Natural killer cell (primary cell): ENCODE results near the gene ATP1B4. TPM values are rescaled to one million over a fixed set of nuclear protein-coding genes. Genes with fewer than 3 reads are reported as not detected.

Experiments used
- ATAC-seq, 3 donors: fragments of 150-1000 bp in 2 of 3; fragments of 200-7000 bp in 1 of 3; cut with Tn5 transposase; 1 replicate in 1 of 3; 2 replicates in 2 of 3; pipeline ENCODE4 v1.10.0; 2021; ENCODE audit warnings: mild to moderate bottlenecking in 2 of 3, moderate library complexity in 2 of 3
- DNase-seq, 2 donors: peaks; one replicate each; pipeline versions ENCODE4 v3.0.0 to v3.0.0-alpha.2; 2013 to 2021; ENCODE audit warnings: mixed read lengths in 1 of 2
- H3K27ac ChIP-seq: one replicate; pipeline ENCODE4 v1.5.1; 2013; ENCODE audit warnings: mild to moderate bottlenecking, low read length
- H3K27me3 ChIP-seq: one replicate; pipeline ENCODE4 v1.6.1; 2013; ENCODE audit warnings: low read length; ENCODE audit not compliant: control insufficient read depth, insufficient read depth
- H3K36me3 ChIP-seq: one replicate; pipeline ENCODE4 v1.6.1; 2013; ENCODE audit warnings: low read length; ENCODE audit not compliant: control insufficient read depth, insufficient read depth
- H3K4me1 ChIP-seq: one replicate; pipeline ENCODE4 v1.6.1; 2013; ENCODE audit warnings: low read length; ENCODE audit not compliant: control insufficient read depth, insufficient read depth
- H3K4me3 ChIP-seq: one replicate; pipeline ENCODE4 v1.5.1; 2013; ENCODE audit warnings: low read length
- H3K9me3 ChIP-seq: one replicate; pipeline ENCODE4 v1.6.1; 2013; ENCODE audit warnings: low read length; ENCODE audit not compliant: control insufficient read depth, insufficient read depth
- H3K27ac Mint-ChIP-seq, 2 donors: one replicate each; pipeline ENCODE4 v1.8.0; 2022; ENCODE audit warnings: mild to moderate bottlenecking in 2 of 2, mixed read lengths in 2 of 2, moderate library complexity in 1 of 2
- H3K27me3 Mint-ChIP-seq, 2 donors: one replicate each; pipeline ENCODE4 v1.8.0; 2022; ENCODE audit warnings: low read depth in 2 of 2, mixed read lengths in 2 of 2
- H3K36me3 Mint-ChIP-seq: one replicate; pipeline ENCODE4 v1.8.0; 2022; ENCODE audit warnings: mixed read lengths
- H3K4me1 Mint-ChIP-seq, 2 donors: one replicate each; pipeline ENCODE4 v1.8.0; 2022; ENCODE audit warnings: mixed read lengths in 2 of 2
- H3K4me3 Mint-ChIP-seq: one replicate; pipeline ENCODE4 v1.8.0; 2022; ENCODE audit warnings: mild to moderate bottlenecking, moderate library complexity, mixed read lengths
- H3K9me3 Mint-ChIP-seq, 2 donors: one replicate each; pipeline ENCODE4 v1.8.0; 2022; ENCODE audit warnings: mixed read lengths in 2 of 2
- WGBS: methylation state at CpG from one replicate; pipeline ENCODE4 v1.1.7; 2013; ENCODE audit warnings: missing lambda C conversion rate; ENCODE audit not compliant: insufficient coverage; 5-methylcytosine and 5-hydroxymethylcytosine counted together
- intact Hi-C: fragments of 100-400 bp; cut with micrococcal nuclease; formaldehyde crosslinking; loops from one replicate; pipeline ENCODE4 v1.14.2; 2022
- total RNA-seq, 4 donors: library from RNA; stranded (reverse); fragments of 120-200 nt in 1 of 4; gene quantifications; one replicate each; pipeline versions ENCODE4 v1.2.3 to v1.2.4, GENCODE V29; 2013 to 2022
- TF ChIP-seq, protein P1 (sequence below): fragments of 200-600 bp; IDR thresholded peaks from one replicate; pipeline ENCODE4 v1.8.0; 2022; ENCODE audit warnings: antibody characterized with exemption

The ATP1B4 gene
- total RNA-seq, 3 donors from 2014 or later (not counting 1 experiment from before 2014, with no cell fraction given), result not detected

DNA sequence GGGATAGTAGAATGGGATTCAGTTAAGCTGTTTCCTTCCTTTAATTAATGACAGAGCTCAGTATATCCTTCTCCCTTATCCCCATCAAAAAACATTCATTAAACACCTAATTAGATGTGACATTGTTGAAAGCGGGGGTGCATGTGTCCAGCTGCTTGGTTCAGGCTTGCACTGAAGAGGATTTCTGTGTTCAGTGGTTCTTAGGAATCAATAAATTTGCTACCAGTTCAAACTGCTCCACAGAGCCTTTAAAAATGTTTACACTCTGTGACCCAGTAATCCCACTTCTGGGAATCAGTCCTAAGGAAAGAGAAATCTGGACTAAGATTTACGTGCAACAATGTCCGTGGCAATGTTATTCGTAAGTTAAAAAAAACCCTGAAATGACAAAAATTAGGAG, 43.5 kb upstream of the ATP1B4 start:
- TF ChIP-seq, protein P1, sequence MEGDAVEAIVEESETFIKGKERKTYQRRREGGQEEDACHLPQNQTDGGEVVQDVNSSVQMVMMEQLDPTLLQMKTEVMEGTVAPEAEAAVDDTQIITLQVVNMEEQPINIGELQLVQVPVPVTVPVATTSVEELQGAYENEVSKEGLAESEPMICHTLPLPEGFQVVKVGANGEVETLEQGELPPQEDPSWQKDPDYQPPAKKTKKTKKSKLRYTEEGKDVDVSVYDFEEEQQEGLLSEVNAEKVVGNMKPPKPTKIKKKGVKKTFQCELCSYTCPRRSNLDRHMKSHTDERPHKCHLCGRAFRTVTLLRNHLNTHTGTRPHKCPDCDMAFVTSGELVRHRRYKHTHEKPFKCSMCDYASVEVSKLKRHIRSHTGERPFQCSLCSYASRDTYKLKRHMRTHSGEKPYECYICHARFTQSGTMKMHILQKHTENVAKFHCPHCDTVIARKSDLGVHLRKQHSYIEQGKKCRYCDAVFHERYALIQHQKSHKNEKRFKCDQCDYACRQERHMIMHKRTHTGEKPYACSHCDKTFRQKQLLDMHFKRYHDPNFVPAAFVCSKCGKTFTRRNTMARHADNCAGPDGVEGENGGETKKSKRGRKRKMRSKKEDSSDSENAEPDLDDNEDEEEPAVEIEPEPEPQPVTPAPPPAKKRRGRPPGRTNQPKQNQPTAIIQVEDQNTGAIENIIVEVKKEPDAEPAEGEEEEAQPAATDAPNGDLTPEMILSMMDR, result no peak
- Histone ChIP-seq H3K27me3 (peaks cover 2% of the 10 kb centered on the region), H3K4me3 (no peak overlapping the region), H3K4me1 (no peaks in the 10 kb centered on the region), H3K36me3 (no peaks in the 10 kb centered on the region), H3K9me3 (no peaks in the 10 kb centered on the region), H3K27ac (no peak overlapping the region)
- intact Hi-C loops, result no loop called here
- no peaks in the 10 kb centered on the region for H3K36me3 Mint-ChIP-seq
- DNase-seq (no peak), ATAC-seq (no peak)
- no peak overlapping the region for H3K27ac Mint-ChIP-seq
- peaks cover 18 to 49% of the 10 kb centered on the region in 2 donors for H3K27me3 Mint-ChIP-seq
- WGBS, result 90% methylated on average over 2 of the region's 4 CpGs
- H3K4me1 Mint-ChIP-seq, result peaks cover 0 to 6% of the 10 kb centered on the region in 2 donors
- H3K4me3 Mint-ChIP-seq, result no peak overlapping the region
- H3K9me3 Mint-ChIP-seq, result no peaks in the 10 kb centered on the region

DNA sequence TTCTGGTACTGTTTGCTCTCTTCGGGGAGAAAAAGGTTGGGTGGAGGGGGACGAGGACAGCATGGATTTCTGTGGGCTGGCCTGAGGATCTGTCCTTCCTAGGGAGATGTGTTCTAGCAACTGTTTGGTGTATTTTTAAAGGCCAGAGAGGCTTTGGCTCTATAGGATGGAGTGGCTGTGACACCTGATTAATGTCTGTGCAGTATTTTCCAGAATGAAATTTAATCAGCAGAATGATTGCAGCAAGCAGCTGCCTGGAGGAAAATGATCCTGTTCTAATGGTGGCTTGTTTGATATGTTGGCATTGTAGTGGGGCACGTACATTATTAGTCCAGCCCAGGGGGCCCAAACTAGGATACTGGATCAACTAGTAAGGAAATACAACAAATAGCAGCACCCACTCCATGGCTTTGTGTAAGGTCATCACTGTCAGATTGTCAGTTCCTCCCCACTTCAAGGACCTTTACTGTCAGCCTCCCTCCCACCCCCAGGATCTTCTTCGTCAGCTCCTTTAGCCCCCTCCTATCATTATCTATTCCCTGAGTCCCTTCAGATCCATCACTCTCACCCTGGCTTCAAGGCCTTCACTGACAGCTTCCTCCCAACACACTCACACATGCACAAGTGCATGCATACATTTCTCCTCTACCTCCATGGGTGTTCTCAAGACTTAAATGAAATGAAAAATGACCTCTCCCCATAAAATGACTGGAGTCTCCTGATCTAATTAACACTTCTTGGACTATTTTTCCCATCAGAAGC, 40.2 kb upstream of the ATP1B4 start:
- Mint-ChIP-seq H3K27me3 (peaks cover 10 to 44% of the 10 kb centered on the region in 2 donors), H3K4me1 (peaks cover 0 to 6% of the 10 kb centered on the region in 2 donors), H3K9me3 (no peaks in the 10 kb centered on the region), H3K36me3 (no peaks in the 10 kb centered on the region), H3K27ac (no peak overlapping the region), H3K4me3 (no peak overlapping the region)
- TF ChIP-seq, protein P1, result no peak
- DNase-seq (no peak), ATAC-seq (no peak)
- Histone ChIP-seq H3K27me3 (peaks cover 2% of the 10 kb centered on the region), H3K4me3 (no peak overlapping the region), H3K27ac (no peak overlapping the region), H3K36me3 (no peaks in the 10 kb centered on the region), H3K9me3 (no peaks in the 10 kb centered on the region), H3K4me1 (no peaks in the 10 kb centered on the region)
- intact Hi-C loops, result no loop called here
- 83% methylated on average over 4 of the region's 4 CpGs for WGBS

DNA sequence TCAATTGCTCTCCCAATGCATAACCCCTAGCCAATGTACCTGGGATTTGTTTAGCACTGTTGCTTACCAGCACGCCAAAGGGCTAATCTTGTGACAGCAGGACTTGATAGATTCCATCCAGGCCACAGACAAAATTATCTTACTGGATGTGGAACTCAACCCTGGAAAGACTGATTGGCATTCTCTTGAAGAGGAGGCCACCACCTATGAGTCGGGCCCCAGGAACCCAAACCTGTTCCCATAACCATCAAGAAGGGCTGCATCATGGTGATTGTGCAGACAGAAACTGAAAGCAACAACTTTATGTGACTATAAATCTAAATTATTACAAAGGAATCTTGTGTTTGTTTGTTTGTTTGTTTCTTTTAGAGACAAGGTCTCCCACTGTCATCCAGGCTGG, 30.8 kb upstream of the ATP1B4 start:
- H3K9me3 ChIP-seq, result no peaks in the 10 kb centered on the region
- intact Hi-C loops, result no loop called here
- no peak overlapping the region for H3K4me3 ChIP-seq
- no peaks in the 10 kb centered on the region for H3K4me1 Mint-ChIP-seq
- H3K4me3 Mint-ChIP-seq, result no peak overlapping the region
- H3K27ac Mint-ChIP-seq, result no peak overlapping the region
- ATAC-seq (no peak), DNase-seq (no peak)
- no peaks in the 10 kb centered on the region for H3K36me3 ChIP-seq
- TF ChIP-seq, protein P1, result no peak
- H3K27ac ChIP-seq, result no peak overlapping the region
- peaks cover 11 to 27% of the 10 kb centered on the region in 2 donors for H3K27me3 Mint-ChIP-seq
- WGBS, result 78% methylated on average over 1 of the region's 2 CpGs
- H3K27me3 ChIP-seq, result no peaks in the 10 kb centered on the region
- H3K9me3 Mint-ChIP-seq, result peaks cover 3% of the 10 kb centered on the region in 2 donors
- no peaks in the 10 kb centered on the region for H3K4me1 ChIP-seq
- no peaks in the 10 kb centered on the region for H3K36me3 Mint-ChIP-seq

DNA sequence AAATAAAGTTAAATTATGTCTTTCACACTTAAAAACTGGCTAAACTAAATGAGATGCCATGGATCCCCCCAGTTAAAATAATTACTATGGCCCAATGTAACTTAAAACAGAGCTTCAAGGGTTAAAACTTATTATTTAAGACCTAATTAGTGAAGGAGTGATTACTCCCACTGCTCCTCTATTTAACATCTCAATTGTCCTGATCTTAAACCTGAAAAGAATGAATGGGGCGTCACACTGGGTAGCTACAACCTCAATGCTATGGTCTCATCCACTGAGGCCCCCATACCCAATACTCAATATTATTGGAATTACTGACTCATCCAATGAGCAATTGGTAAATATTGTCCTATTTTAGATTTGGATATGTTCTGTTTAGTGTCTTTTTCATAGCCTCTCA, 29.5 kb upstream of the ATP1B4 start:
- H3K36me3 ChIP-seq, result no peaks in the 10 kb centered on the region
- peaks cover 2% of the 10 kb centered on the region for H3K9me3 ChIP-seq
- H3K4me3 Mint-ChIP-seq, result no peak overlapping the region
- peaks cover 3% of the 10 kb centered on the region in 2 donors for H3K9me3 Mint-ChIP-seq
- WGBS, result 100% methylated on average over 1 of the region's 1 CpG
- no peaks in the 10 kb centered on the region for H3K4me1 ChIP-seq
- no peak overlapping the region for H3K4me3 ChIP-seq
- peaks cover 7 to 14% of the 10 kb centered on the region in 2 donors for H3K27me3 Mint-ChIP-seq
- no peaks in the 10 kb centered on the region for H3K4me1 Mint-ChIP-seq
- ATAC-seq (no peak), DNase-seq (no peak)
- no peak overlapping the region for H3K27ac ChIP-seq
- TF ChIP-seq, protein P1, result no peak
- intact Hi-C loops, result no loop called here
- no peaks in the 10 kb centered on the region for H3K36me3 Mint-ChIP-seq
- no peak overlapping the region for H3K27ac Mint-ChIP-seq
- no peaks in the 10 kb centered on the region for H3K27me3 ChIP-seq
